GM12878 (cell line): ENCODE data around the gene DIAPH1. TPM values are rescaled to one million over a fixed set of nuclear protein-coding genes. Genes with fewer than 3 reads are reported as not detected.

ENCODE experiments used
- ATAC-seq: fragments of 200-7000 bp; cut with Tn5 transposase; 3 replicates; pipeline ENCODE4 v1.9.1; 2020; ENCODE audit warnings: mild to moderate bottlenecking, moderate library complexity
- BruUV-seq: library from RNA; stranded (reverse); fragments of 400-500 nt; replicated peaks from 2 replicates; lab custom pipeline; 2021; lab: Mats Ljungman, UMichigan
- CTCF ChIA-PET: fragments of 300-600 bp; sonication (Branson Sonifier 250); formaldehyde crosslinking; extraction: SDS; loops from one replicate; lab custom pipeline; 2021; ENCODE audit warnings: inconsistent platforms; lab: Yijun Ruan, JAX
- POLR2A ChIA-PET: fragments of 350-600 bp; formaldehyde crosslinking; extraction: SDS; loops from one replicate; lab custom pipeline; 2021; ENCODE audit warnings: inconsistent platforms; lab: Charles Lee
- RAD21 ChIA-PET: fragments of 300-600 bp; sonication (Branson Sonifier 250); formaldehyde crosslinking; loops from one replicate; lab custom pipeline; 2023; ENCODE audit warnings: antibody characterized with exemption; ENCODE audit not compliant: unreplicated experiment; lab: Charles Lee
- SMC1A ChIA-PET: fragments of 300-600 bp; sonication (Branson Sonifier 250); formaldehyde crosslinking; loops from one replicate; lab custom pipeline; 2023; ENCODE audit not compliant: unreplicated experiment, uncharacterized antibody; lab: Charles Lee
- DNase-seq: peaks from one replicate; pipeline ENCODE4 v3.0.0-alpha.2; 2011; ENCODE audit warnings: low read depth, low spot score
- FAIRE-seq: peaks from 3 replicates; lab custom pipeline; 2011; peaks lifted over from hg19 to GRCh38; lab: Jason Lieb, UNC
- H2AFZ ChIP-seq: 2 replicates; pipeline ENCODE4 v1.6.0; 2011; ENCODE audit warnings: low read depth, low read length, control low read depth; ENCODE audit not compliant: control insufficient read depth
- H3K27ac ChIP-seq: 2 replicates; pipeline ENCODE4 v1.5.1; 2011; ENCODE audit warnings: control low read depth; ENCODE audit not compliant: control insufficient read depth, insufficient read depth
- H3K27me3 ChIP-seq, 2 experiments: replicated peaks in 1 of 2; 2 replicates each; pipeline versions ENCODE4 v1.6.0 to v1.6.1; 2011; ENCODE audit warnings: low read length in 1 of 2; ENCODE audit not compliant: control insufficient read depth in 2 of 2, insufficient read depth in 2 of 2
- H3K36me3 ChIP-seq, 2 experiments: 2 replicates each; pipeline ENCODE4 v1.5.1; 2011; ENCODE audit warnings: low read length in 1 of 2; ENCODE audit not compliant: control insufficient read depth in 2 of 2, insufficient read depth in 2 of 2
- H3K4me1 ChIP-seq: 2 replicates; pipeline ENCODE4 v1.6.1; 2011; ENCODE audit warnings: mild to moderate bottlenecking, low read length, moderate library complexity, mixed read lengths; ENCODE audit not compliant: control insufficient read depth, insufficient read depth
- H3K4me2 ChIP-seq: 2 replicates; pipeline ENCODE4 v1.6.0; 2011; ENCODE audit warnings: control low read depth; ENCODE audit not compliant: control insufficient read depth, insufficient read depth
- H3K4me3 ChIP-seq: fragments of 200-600 bp; sonication (generic); 2 replicates; pipeline ENCODE4 v1.5.1; 2016
- H3K79me2 ChIP-seq: 2 replicates; pipeline ENCODE4 v1.6.0; 2011; ENCODE audit warnings: low read length; ENCODE audit not compliant: control insufficient read depth, insufficient read depth
- H3K9ac ChIP-seq: 2 replicates; pipeline ENCODE4 v1.8.0; 2011; ENCODE audit warnings: low read length, control low read depth, mixed read lengths; ENCODE audit not compliant: control insufficient read depth, insufficient read depth
- H3K9me3 ChIP-seq: replicated peaks from 3 replicates; pipeline ENCODE4 v1.5.1; 2011; ENCODE audit warnings: mild to moderate bottlenecking, low read length; ENCODE audit not compliant: control insufficient read depth, insufficient read depth
- H4K20me1 ChIP-seq: 2 replicates; pipeline ENCODE4 v1.6.0; 2011; ENCODE audit not compliant: control insufficient read depth, insufficient read depth
- CBFB ChIP-seq: IDR thresholded peaks from 2 replicates; pipeline ENCODE4 v1.6.1; 2016; ENCODE audit warnings: antibody characterized with exemption, low read depth
- CHD2 ChIP-seq: IDR thresholded peaks from 2 replicates; pipeline ENCODE4 v1.6.1; 2011; ENCODE audit warnings: low read depth, low read length, improper control_type of control experiment, borderline replicate concordance
- FOS ChIP-seq: IDR thresholded peaks from 3 replicates; pipeline ENCODE4 v1.6.1; 2011; ENCODE audit warnings: borderline replicate concordance; ENCODE audit not compliant: insufficient read length; ENCODE audit errors: extremely low read depth
- IRF4 ChIP-seq: IDR thresholded peaks from 2 replicates; pipeline ENCODE4 v1.6.1; 2011; ENCODE audit warnings: low read depth, low read length
- MTA2 ChIP-seq: fragments of 450-650 bp; IDR thresholded peaks from 2 replicates; pipeline ENCODE4 v1.6.1; 2016; ENCODE audit warnings: low read depth, mild to moderate bottlenecking, moderate library complexity
- SMAD5 ChIP-seq: IDR thresholded peaks from 2 replicates; pipeline ENCODE4 v1.6.1; 2016; ENCODE audit warnings: antibody characterized with exemption, low read depth
- SMC3 ChIP-seq: IDR thresholded peaks from 2 replicates; pipeline ENCODE4 v1.6.1; 2011; ENCODE audit warnings: low read length, improper control_type of control experiment, borderline replicate concordance
- TBL1XR1 ChIP-seq: IDR thresholded peaks from 2 replicates; pipeline ENCODE4 v1.6.1; 2012; ENCODE audit warnings: low read depth, low read length, improper control_type of control experiment
- ZZZ3 ChIP-seq: IDR thresholded peaks from 2 replicates; pipeline ENCODE4 v1.6.1; 2011; ENCODE audit warnings: low read depth; ENCODE audit not compliant: control insufficient read depth, insufficient read length
- WGBS: methylation state at CpG from one replicate; pipeline ENCODE4 v1.1.6; 2016; ENCODE audit warnings: low lambda C conversion rate; ENCODE audit not compliant: insufficient replicate concordance, insufficient coverage; ENCODE audit errors: missing lambda C conversion rate; 5-methylcytosine and 5-hydroxymethylcytosine counted together
- in situ Hi-C: fragments of 300-500 bp; cut with MboI; formaldehyde crosslinking; loops from 9 replicates; pipeline ENCODE4 v1.14.3; 2018; ENCODE audit warnings: mixed read lengths
- intact Hi-C: fragments of 100-400 bp; cut with micrococcal nuclease; formaldehyde crosslinking; loops from one replicate; pipeline ENCODE4 v1.14.2; 2022; ENCODE audit not compliant: unreplicated experiment
- polyA plus RNA-seq, 11 experiments: library from polyadenylated mRNA; depleted of rRNA in 4 of 11; unstranded in 6 of 11; stranded (reverse) in 5 of 11; fragments of >200 nt; fragmentation: Nextera tagmentation in 4 of 11; fragmentation: Illumina TruSeq in 1 of 11; extraction: Ambion mirVana in 4 of 11; extraction: Trizol in 1 of 11; gene quantifications; 1 replicate in 1 of 11; 2 replicates in 10 of 11; pipeline versions ENCODE4 v1.2.1 to v1.2.3, GENCODE V29; 2011 to 2016; ENCODE audit warnings: inconsistent platforms in 2 of 11, missing spikeins in 2 of 11, low read depth in 1 of 11
- total RNA-seq, 4 experiments: library from RNA; depleted of rRNA in 3 of 4; stranded (reverse); fragments of >200 nt in 3 of 4; fragmentation: Illumina TruSeq in 1 of 4; extraction: Trizol in 1 of 4; gene quantifications; 2 replicates each; pipeline versions ENCODE4 v1.2.1 to v1.2.3, GENCODE V29; 2013 to 2021
- TF ChIP-seq, protein P1 (sequence below): fragments of 450-650 bp; IDR thresholded peaks from 2 replicates; pipeline ENCODE4 v1.6.1; 2017; ENCODE audit warnings: mild to moderate bottlenecking, moderate library complexity
- TF ChIP-seq, protein P2 (sequence below): IDR thresholded peaks from 2 replicates; pipeline ENCODE4 v1.6.1; 2011; ENCODE audit warnings: mild to moderate bottlenecking, low read depth, low read length, moderate library complexity; ENCODE audit not compliant: insufficient replicate concordance
- TF ChIP-seq, protein P3 (sequence below): fragments of 450-650 bp; formaldehyde crosslinking; IDR thresholded peaks from 2 replicates; pipeline ENCODE4 v1.5.0; 2022; ENCODE audit warnings: mild to moderate bottlenecking, missing genetic modification characterization

The DIAPH1 gene
- total and polyA plus RNA-seq, 10 of the 15 experiments (the other 5 are each of a cell fraction or from before 2014, with no cell fraction given): 37.8 to 168 (median 59.0) TPM

DNA sequence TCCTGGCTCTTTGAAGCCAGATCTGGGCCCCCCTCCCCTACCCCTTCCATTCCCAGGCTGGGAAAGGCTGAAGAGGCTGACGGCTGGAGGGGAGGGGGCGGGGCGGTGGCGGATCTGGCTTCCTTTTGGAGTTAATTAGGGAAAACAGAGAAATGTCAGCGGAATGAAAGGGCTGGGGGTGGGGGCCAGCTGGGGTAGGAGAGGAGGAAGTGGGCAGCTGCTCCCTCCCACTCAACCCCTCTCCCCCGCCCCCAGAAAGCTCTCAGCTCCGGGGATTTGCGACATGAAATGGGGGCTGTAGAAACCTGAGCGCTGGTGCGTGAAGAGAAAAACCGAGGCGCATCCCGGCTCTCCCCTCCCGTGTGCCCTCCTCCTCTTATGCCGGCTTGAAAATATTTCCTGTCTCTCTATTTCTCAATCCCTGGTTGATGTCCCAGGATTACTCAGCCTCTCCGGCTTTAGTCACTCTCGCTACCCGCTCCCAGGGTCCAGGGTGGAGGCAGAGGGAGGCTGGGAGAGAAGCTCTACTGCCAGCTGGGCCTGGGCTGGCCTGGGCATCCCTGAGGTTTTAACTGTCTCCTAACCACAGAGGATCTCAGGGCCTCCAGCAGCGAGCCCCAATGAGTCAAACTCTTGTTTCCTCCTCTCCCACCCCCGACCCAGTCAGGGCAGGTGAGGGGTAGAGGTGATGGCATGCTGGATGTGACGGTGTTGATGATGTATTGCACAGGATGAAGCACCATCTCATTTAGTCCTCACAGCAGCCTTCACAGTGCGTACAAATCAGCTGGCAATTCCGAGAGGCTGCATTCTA is 109.8 kb downstream of the DIAPH1 start:
- ChIA-PET RAD21 (interaction anchor here (0.8 to 11.6 kb wide), 14 partner anchors 14 to 128 kb away, joined by 3 to 109 read pairs (median 4); partner anchors contain the start of genes HDAC3, PCDHGA10, PCDHGA11 and PCDHGC3), POLR2A (interaction anchor here (0.7 to 2.0 kb wide), 4 partner anchors 15 to 108 kb away, joined by 3 to 5 read pairs (median 4); partner anchors contain the start of gene PCDHGC3), SMC1A (interaction anchor here (0.9 to 10.8 kb wide), 15 partner anchors 9 to 139 kb away, joined by 3 to 176 read pairs (median 7); partner anchors contain the start of genes PCDHGA11, PCDHGB3, PCDHGB7 and PCDHGC3), CTCF (interaction anchor here (0.9 to 11.9 kb wide), 17 partner anchors 15 to 189 kb away, joined by 3 to 213 read pairs (median 11); partner anchors contain the start of genes DIAPH1, HDAC3, PCDHGA10 and PCDHGA11)
- Histone ChIP-seq H4K20me1 (no peaks in the 10 kb centered on the region), H3K36me3 (peaks cover 0 to 4% of the 10 kb centered on the region in 2 experiments; a peak in 1 of 4 replicates), H3K9me3 (no peaks in the 10 kb centered on the region), H3K4me1 (peaks cover 76% of the 10 kb centered on the region), H3K27me3 (no peaks in the 10 kb centered on the region), H3K9ac (peak overlapping the region; percentile 38), H3K4me3 (peak overlapping the region; percentile 65), H3K79me2 (peaks cover 15% of the 10 kb centered on the region), H2AFZ (0 out of 2 replicates have a peak overlapping the region, but pooled peaks have one; percentile 16), H3K4me2 (peak overlapping the region; percentile 89), H3K27ac (peak overlapping the region; percentile 90)
- ATAC-seq (peak; percentile 15), FAIRE-seq (no peak), DNase-seq (no peak)
- BruUV-seq: no TSS peak
- intact Hi-C loops (no loop called here), in situ Hi-C loops (no loop called here)
- WGBS: under 1% methylated on average over 20 of the region's 23 CpGs
- TF ChIP-seq ZZZ3 (no peak), FOS (no peak), CBFB (peak; percentile 82; the same call in 1 of the 2 replicates), SMAD5 (0 out of 2 replicates have a peak, but pooled peaks have one; percentile 51), IRF4 (no peak), MTA2 (no peak; the same call in 1 of the 2 replicates), SMC3 (no peak), TBL1XR1 (no peak), CHD2 (no peak)
- TF ChIP-seq, protein P1, sequence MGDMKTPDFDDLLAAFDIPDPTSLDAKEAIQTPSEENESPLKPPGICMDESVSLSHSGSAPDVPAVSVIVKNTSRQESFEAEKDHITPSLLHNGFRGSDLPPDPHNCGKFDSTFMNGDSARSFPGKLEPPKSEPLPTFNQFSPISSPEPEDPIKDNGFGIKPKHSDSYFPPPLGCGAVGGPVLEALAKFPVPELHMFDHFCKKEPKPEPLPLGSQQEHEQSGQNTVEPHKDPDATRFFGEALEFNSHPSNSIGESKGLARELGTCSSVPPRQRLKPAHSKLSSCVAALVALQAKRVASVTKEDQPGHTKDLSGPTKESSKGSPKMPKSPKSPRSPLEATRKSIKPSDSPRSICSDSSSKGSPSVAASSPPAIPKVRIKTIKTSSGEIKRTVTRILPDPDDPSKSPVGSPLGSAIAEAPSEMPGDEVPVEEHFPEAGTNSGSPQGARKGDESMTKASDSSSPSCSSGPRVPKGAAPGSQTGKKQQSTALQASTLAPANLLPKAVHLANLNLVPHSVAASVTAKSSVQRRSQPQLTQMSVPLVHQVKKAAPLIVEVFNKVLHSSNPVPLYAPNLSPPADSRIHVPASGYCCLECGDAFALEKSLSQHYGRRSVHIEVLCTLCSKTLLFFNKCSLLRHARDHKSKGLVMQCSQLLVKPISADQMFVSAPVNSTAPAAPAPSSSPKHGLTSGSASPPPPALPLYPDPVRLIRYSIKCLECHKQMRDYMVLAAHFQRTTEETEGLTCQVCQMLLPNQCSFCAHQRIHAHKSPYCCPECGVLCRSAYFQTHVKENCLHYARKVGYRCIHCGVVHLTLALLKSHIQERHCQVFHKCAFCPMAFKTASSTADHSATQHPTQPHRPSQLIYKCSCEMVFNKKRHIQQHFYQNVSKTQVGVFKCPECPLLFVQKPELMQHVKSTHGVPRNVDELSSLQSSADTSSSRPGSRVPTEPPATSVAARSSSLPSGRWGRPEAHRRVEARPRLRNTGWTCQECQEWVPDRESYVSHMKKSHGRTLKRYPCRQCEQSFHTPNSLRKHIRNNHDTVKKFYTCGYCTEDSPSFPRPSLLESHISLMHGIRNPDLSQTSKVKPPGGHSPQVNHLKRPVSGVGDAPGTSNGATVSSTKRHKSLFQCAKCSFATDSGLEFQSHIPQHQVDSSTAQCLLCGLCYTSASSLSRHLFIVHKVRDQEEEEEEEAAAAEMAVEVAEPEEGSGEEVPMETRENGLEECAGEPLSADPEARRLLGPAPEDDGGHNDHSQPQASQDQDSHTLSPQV: no peak
- TF ChIP-seq, protein P2, sequence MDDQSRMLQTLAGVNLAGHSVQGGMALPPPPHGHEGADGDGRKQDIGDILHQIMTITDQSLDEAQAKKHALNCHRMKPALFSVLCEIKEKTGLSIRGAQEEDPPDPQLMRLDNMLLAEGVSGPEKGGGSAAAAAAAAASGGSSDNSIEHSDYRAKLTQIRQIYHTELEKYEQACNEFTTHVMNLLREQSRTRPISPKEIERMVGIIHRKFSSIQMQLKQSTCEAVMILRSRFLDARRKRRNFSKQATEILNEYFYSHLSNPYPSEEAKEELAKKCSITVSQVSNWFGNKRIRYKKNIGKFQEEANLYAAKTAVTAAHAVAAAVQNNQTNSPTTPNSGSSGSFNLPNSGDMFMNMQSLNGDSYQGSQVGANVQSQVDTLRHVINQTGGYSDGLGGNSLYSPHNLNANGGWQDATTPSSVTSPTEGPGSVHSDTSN: peak; percentile 7
- TF ChIP-seq, protein P3, sequence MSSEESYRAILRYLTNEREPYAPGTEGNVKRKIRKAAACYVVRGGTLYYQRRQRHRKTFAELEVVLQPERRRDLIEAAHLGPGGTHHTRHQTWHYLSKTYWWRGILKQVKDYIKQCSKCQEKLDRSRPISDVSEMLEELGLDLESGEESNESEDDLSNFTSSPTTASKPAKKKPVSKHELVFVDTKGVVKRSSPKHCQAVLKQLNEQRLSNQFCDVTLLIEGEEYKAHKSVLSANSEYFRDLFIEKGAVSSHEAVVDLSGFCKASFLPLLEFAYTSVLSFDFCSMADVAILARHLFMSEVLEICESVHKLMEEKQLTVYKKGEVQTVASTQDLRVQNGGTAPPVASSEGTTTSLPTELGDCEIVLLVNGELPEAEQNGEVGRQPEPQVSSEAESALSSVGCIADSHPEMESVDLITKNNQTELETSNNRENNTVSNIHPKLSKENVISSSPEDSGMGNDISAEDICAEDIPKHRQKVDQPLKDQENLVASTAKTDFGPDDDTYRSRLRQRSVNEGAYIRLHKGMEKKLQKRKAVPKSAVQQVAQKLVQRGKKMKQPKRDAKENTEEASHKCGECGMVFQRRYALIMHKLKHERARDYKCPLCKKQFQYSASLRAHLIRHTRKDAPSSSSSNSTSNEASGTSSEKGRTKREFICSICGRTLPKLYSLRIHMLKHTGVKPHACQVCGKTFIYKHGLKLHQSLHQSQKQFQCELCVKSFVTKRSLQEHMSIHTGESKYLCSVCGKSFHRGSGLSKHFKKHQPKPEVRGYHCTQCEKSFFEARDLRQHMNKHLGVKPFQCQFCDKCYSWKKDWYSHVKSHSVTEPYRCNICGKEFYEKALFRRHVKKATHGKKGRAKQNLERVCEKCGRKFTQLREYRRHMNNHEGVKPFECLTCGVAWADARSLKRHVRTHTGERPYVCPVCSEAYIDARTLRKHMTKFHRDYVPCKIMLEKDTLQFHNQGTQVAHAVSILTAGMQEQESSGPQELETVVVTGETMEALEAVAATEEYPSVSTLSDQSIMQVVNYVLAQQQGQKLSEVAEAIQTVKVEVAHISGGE: no peak
